ENCODE data around the gene UMAD1. TPM values are rescaled to one million over a fixed set of nuclear protein-coding genes. Genes with fewer than 3 reads are reported as not detected.

The UMAD1 gene
- polyA plus RNA-seq, 3 donors: 6.2 to 22.7 (median 18.6) TPM

- H3K4me3 Mint-ChIP-seq: no peak overlapping the region
- no peak overlapping the region for H2AFZ ChIP-seq (ENCODE audit: insufficient read depth, low read depth, low read length, poor library complexity, severe bottlenecking)
- H3K4me2 ChIP-seq (replicated peaks; ENCODE audit: extremely low read depth, low read length, poor library complexity, severe bottlenecking): no peak overlapping the region
- H3K27ac Mint-ChIP-seq: no peak overlapping the region
- peaks cover 3% of the 10 kb centered on the region for H3K4me1 Mint-ChIP-seq
- no peak overlapping the region for H3K9ac ChIP-seq (ENCODE audit: insufficient read depth, low read length, poor library complexity, severe bottlenecking)
- H3K4me1 ChIP-seq (ENCODE audit: control insufficient read depth in 1 of 2, insufficient read depth in 2 of 2, low read length in 2 of 2): no peaks in the 10 kb centered on the region
- no peaks in the 10 kb centered on the region for H3K36me3 ChIP-seq (replicated peaks in 1 of 2; ENCODE audit: control insufficient read depth in 1 of 2, insufficient read depth in 2 of 2, low read length in 2 of 2)
- H4K20me1 ChIP-seq (ENCODE audit: insufficient read depth, low read length): no peaks in the 10 kb centered on the region
- DNase-seq: no peak
- H3K27ac ChIP-seq (ENCODE audit: low read depth in 1 of 2, low read length in 2 of 2): no peak overlapping the region
- WGBS (ENCODE audit: insufficient coverage): 97% methylated on average over 3 of the region's 7 CpGs
- no peaks in the 10 kb centered on the region for H3K27me3 ChIP-seq (ENCODE audit: control insufficient read depth in 2 of 2, insufficient read depth in 2 of 2, low read length in 2 of 2)
- H3K9me3 Mint-ChIP-seq: peaks cover 0 to 3% (median 2%) of the 10 kb centered on the region in 7 donors
- TF ChIP-seq CTCF (IDR thresholded peaks at IDR 0.05): no peak
- H3K9me3 ChIP-seq (replicated peaks in 1 of 2; ENCODE audit: control insufficient read depth in 1 of 2, insufficient read depth in 1 of 2, low read length in 2 of 2): no peaks in the 10 kb centered on the region
- H3K79me2 ChIP-seq (ENCODE audit: insufficient read depth, low read length): no peaks in the 10 kb centered on the region
- H3K4me3 ChIP-seq (replicated peaks in 1 of 3; ENCODE audit: low read depth in 2 of 3, low read length in 3 of 3): no peak overlapping the region
- intact Hi-C loops (cut with micrococcal nuclease): no loop called here
- peaks cover 0 to 2% of the 10 kb centered on the region in 2 donors for H3K36me3 Mint-ChIP-seq
- H3K27me3 Mint-ChIP-seq (ENCODE audit: low read depth in 3 of 3): peaks cover 0 to 1% (median 0%) of the 10 kb centered on the region in 3 donors
These were observed 254.6 kb downstream of the UMAD1 start for GRCh38 chr7:7895004-7895650.

GRCh38 chr7:7895754-7896153 is 255.2 kb downstream of the UMAD1 start:
- intact Hi-C loops (cut with micrococcal nuclease): no loop called here
- no peaks in the 10 kb centered on the region for H3K4me1 ChIP-seq (ENCODE audit: control insufficient read depth in 1 of 2, insufficient read depth in 2 of 2, low read length in 2 of 2)
- 95% methylated on average over 2 of the region's 4 CpGs for WGBS (ENCODE audit: insufficient coverage)
- no peak overlapping the region for H3K4me3 Mint-ChIP-seq
- no peaks in the 10 kb centered on the region for H3K27me3 ChIP-seq (ENCODE audit: control insufficient read depth in 2 of 2, insufficient read depth in 2 of 2, low read length in 2 of 2)
- H3K36me3 ChIP-seq (replicated peaks in 1 of 2; ENCODE audit: control insufficient read depth in 1 of 2, insufficient read depth in 2 of 2, low read length in 2 of 2): no peaks in the 10 kb centered on the region
- H3K36me3 Mint-ChIP-seq: no peaks in the 10 kb centered on the region
- H4K20me1 ChIP-seq (ENCODE audit: insufficient read depth, low read length): no peaks in the 10 kb centered on the region
- H3K4me3 ChIP-seq (replicated peaks in 1 of 3; ENCODE audit: low read depth in 2 of 3, low read length in 3 of 3): no peak overlapping the region
- peaks cover 0 to 6% (median 0%) of the 10 kb centered on the region in 7 donors for H3K9me3 Mint-ChIP-seq
- peaks cover 3% of the 10 kb centered on the region for H3K4me1 Mint-ChIP-seq
- no peak overlapping the region for H2AFZ ChIP-seq (ENCODE audit: insufficient read depth, low read depth, low read length, poor library complexity, severe bottlenecking)
- no peaks in the 10 kb centered on the region for H3K79me2 ChIP-seq (ENCODE audit: insufficient read depth, low read length)
- no peak overlapping the region for H3K4me2 ChIP-seq (replicated peaks; ENCODE audit: extremely low read depth, low read length, poor library complexity, severe bottlenecking)
- DNase-seq: no peak
- H3K9ac ChIP-seq (ENCODE audit: insufficient read depth, low read length, poor library complexity, severe bottlenecking): no peak overlapping the region
- H3K27ac Mint-ChIP-seq: no peak overlapping the region
- no peak for TF ChIP-seq CTCF (IDR thresholded peaks at IDR 0.05)
- no peak overlapping the region for H3K27ac ChIP-seq (ENCODE audit: low read depth in 1 of 2, low read length in 2 of 2)
- H3K27me3 Mint-ChIP-seq (ENCODE audit: low read depth in 3 of 3): no peaks in the 10 kb centered on the region
- H3K9me3 ChIP-seq (replicated peaks in 1 of 2; ENCODE audit: control insufficient read depth in 1 of 2, insufficient read depth in 1 of 2, low read length in 2 of 2): no peaks in the 10 kb centered on the region

Data from CD14-positive monocyte (primary cell).